Heart right ventricle (tissue), 16 donors: Measurements from ENCODE around the gene KDM5B. TPM values are rescaled to one million over a fixed set of nuclear protein-coding genes. Genes with fewer than 3 reads are reported as not detected.

ENCODE experiments used
- ATAC-seq, 8 donors: fragments of 200-7000 bp; cut with Tn5 transposase; one replicate each; pipeline ENCODE4 v1.9.1; 2020; ENCODE audit warnings: mild to moderate bottlenecking in 8 of 8, moderate library complexity in 8 of 8, moderate number of reproducible peaks in 1 of 8
- DNase-seq, 2 donors: peaks; one replicate each; pipeline ENCODE4 v3.0.0-alpha.2; 2020
- H3K27ac ChIP-seq, 10 donors: fragments of 200-600 bp; sonication (generic) in 2 of 10; one replicate each; pipeline versions ENCODE4 v1.5.0 to v1.8.0; 2020 to 2022; ENCODE audit warnings: mild to moderate bottlenecking in 3 of 10
- H3K27me3 ChIP-seq, 7 donors: fragments of 200-600 bp; one replicate each; pipeline ENCODE4 v1.8.0; 2021 to 2022; ENCODE audit warnings: mild to moderate bottlenecking in 2 of 7
- H3K36me3 ChIP-seq, 9 donors: fragments of 200-600 bp; sonication (generic) in 1 of 9; one replicate each; pipeline versions ENCODE4 v1.5.0 to v1.8.0; 2020 to 2022; ENCODE audit warnings: mild to moderate bottlenecking in 2 of 9
- H3K4me1 ChIP-seq, 9 donors: fragments of 200-600 bp; sonication (generic) in 1 of 9; one replicate each; pipeline versions ENCODE4 v1.5.0 to v1.8.0; 2020 to 2022; ENCODE audit warnings: mild to moderate bottlenecking in 4 of 9
- H3K4me3 ChIP-seq, 10 donors: fragments of 200-600 bp; sonication (generic) in 2 of 10; one replicate each; pipeline versions ENCODE4 v1.5.0 to v1.8.0; 2020 to 2022; ENCODE audit warnings: mild to moderate bottlenecking in 7 of 10, moderate library complexity in 2 of 10
- H3K9me3 ChIP-seq, 11 donors: fragments of 200-600 bp in 10 of 11; sonication (generic) in 2 of 11; one replicate each; pipeline versions ENCODE4 v1.5.0 to v1.8.0; 2013 to 2022; ENCODE audit warnings: mild to moderate bottlenecking in 2 of 11, control low read depth in 1 of 11, moderate library complexity in 1 of 11
- CTCF ChIP-seq, 9 donors: fragments of 200-600 bp; sonication (generic) in 2 of 9; IDR thresholded peaks; one replicate each; pipeline versions ENCODE4 v1.5.0 to v1.8.0; 2021 to 2022; ENCODE audit warnings: antibody characterized with exemption in 9 of 9, mild to moderate bottlenecking in 5 of 9, moderate library complexity in 1 of 9
- WGBS, 2 donors: extraction: QIAGEN DNeasy Blood & Tissue Kit; methylation state at CpG; one replicate each; pipeline ENCODE4 v1.1.7; 2013; ENCODE audit warnings: inconsistent platforms in 1 of 2; 5-methylcytosine and 5-hydroxymethylcytosine counted together
- intact Hi-C, 10 donors: fragments of 100-400 bp; cut with DNase I; formaldehyde crosslinking; loops; one replicate each; pipeline versions ENCODE4 v1.11.1 to v1.14.2; 2022
- polyA plus RNA-seq, 2 donors: library from polyadenylated mRNA; stranded (reverse); fragments of 200-250 nt; gene quantifications; one replicate each; pipeline ENCODE4 v1.2.3, GENCODE V29; 2013
- total RNA-seq, 10 donors: library from RNA; stranded (reverse); fragmentation: NEBNext Ultra II Directional in 3 of 10; extraction: Animal tissue kit (Norgen Biotek cat#: 25700) in 3 of 10; gene quantifications; one replicate each; pipeline versions ENCODE4 v1.2.1 to v1.2.4, GENCODE V29; 2021 to 2023
- donor health status: Arrhythmogenic right ventricular cardiomyopathy.
- donor health status: ischemic (EF 13 %, LVEDD 7.1; RV severe dilation, severe dysfunction).
- donor health status: healthy with polysubstance abuse.
- donor health status: DM: no; HTN: yes; CAD: no.
- donor health status: DM: no; HTN: no; CAD: no.
- donor health status: ischemic (EF 25% LVEDD 6.9; RV normal size, moderate dysfunction).
- donor health status: ischemic (EF 25% LVEDD 5.7; RV mildly dilated, moderate dysfunction).
- donor health status: healthy.
- donor health status: DM: yes; HTN: yes; CAD: no.
- donor health status: Ischemic cardiomyopathy.
- donor health status: ischemic (EF 35%, LVEDD 5.7; RV mildly dilated, moderate dysfunction).
- donor health status: nonischemic (EF 11% LVEDD 7.7; RV severe dilation, severe dysfunction).
- donor health status: DM: yes; HTN: yes; CAD: no.
- donor health status: PGD.
- donor health status: ischemic (EF 29% LVEDD 5.4; RV normal size, mild dysfunction).
- donor health status: nonischemic (EF 23%, LVEDD 6.1; RV moderate dilation, normal function).

Gene KDM5B
- total and polyA plus RNA-seq, 12 donors = 4.9 to 18.5 (median 13.6) TPM

GRCh38 chr1:202844259-202844658, 36.0 kb upstream of the KDM5B start:
- intact Hi-C loops = no loop called here
- TF ChIP-seq CTCF (IDR thresholded peaks at IDR 0.05) = no peak

GRCh38 chr1:202843081-202843480, 34.9 kb upstream of the KDM5B start:
- Histone ChIP-seq H3K4me3 (no peak overlapping the region), H3K27ac (no peak overlapping the region), H3K4me1 (no peaks in the 10 kb centered on the region), H3K9me3 (no peaks in the 10 kb centered on the region), H3K36me3 (no peaks in the 10 kb centered on the region), H3K27me3 (peaks cover 0 to 6% (median 0%) of the 10 kb centered on the region in 7 donors)
- no peak for ATAC-seq
- no peak for TF ChIP-seq CTCF (IDR thresholded peaks at IDR 0.05)
- intact Hi-C loops = no loop called here
- no peak for DNase-seq
- 86 to 88% methylated on average over 11 of the region's 11 CpGs for WGBS, 2 donors

More at GRCh38 chr1:202844259-202844658, 36.0 kb upstream of the KDM5B start:
- WGBS, 2 donors = 95 to 99% methylated on average over 5 of the region's 5 CpGs
- Histone ChIP-seq H3K27ac (no peak overlapping the region), H3K36me3 (no peaks in the 10 kb centered on the region), H3K9me3 (no peaks in the 10 kb centered on the region), H3K27me3 (peaks cover 0 to under 1% (median 0%) of the 10 kb centered on the region in 7 donors), H3K4me3 (no peak overlapping the region), H3K4me1 (no peaks in the 10 kb centered on the region)
- no peak for DNase-seq
- ATAC-seq = no peak

- DNase-seq (no peak), ATAC-seq (no peak)
- Histone ChIP-seq H3K9me3 (no peaks in the 10 kb centered on the region), H3K4me1 (peaks cover 0 to 22% (median 0%) of the 10 kb centered on the region in 9 donors), H3K4me3 (no peak overlapping the region), H3K36me3 (no peaks in the 10 kb centered on the region), H3K27ac (no peak overlapping the region), H3K27me3 (peaks cover 0 to 15% (median 0%) of the 10 kb centered on the region in 7 donors)
- intact Hi-C loops = no loop called here
- no peak for TF ChIP-seq CTCF (IDR thresholded peaks at IDR 0.05)
- WGBS, 2 donors = 86% methylated on average over 5 of the region's 5 CpGs
Measured at GRCh38 chr1:202837746-202838262, 29.6 kb upstream of the KDM5B start.

GRCh38 chr1:202836623-202837403, 28.6 kb upstream of the KDM5B start:
- intact Hi-C loops = no loop called here
- H3K36me3 ChIP-seq = no peaks in the 10 kb centered on the region
- DNase-seq (no peak), ATAC-seq (no peak)
- peaks cover 0 to 15% (median 0%) of the 10 kb centered on the region in 7 donors for H3K27me3 ChIP-seq
- H3K9me3 ChIP-seq = no peaks in the 10 kb centered on the region
- peaks cover 0 to 22% (median 0%) of the 10 kb centered on the region in 9 donors for H3K4me1 ChIP-seq
- no peak overlapping the region for H3K4me3 ChIP-seq
- 73 to 77% methylated on average over 5 of the region's 5 CpGs for WGBS, 2 donors
- no peak for TF ChIP-seq CTCF (IDR thresholded peaks at IDR 0.05)
- no peak overlapping the region for H3K27ac ChIP-seq
